RWPE1 (cell line): ENCODE results near the gene ADAMTS2.
A peak's percentile ranks its signal among the peaks of the same experiment; 100 is the strongest.

Experiments
- CTCF ChIA-PET: fragments of 350-600 bp; sonication (Branson Sonifier 250); formaldehyde crosslinking; extraction: SDS; loops from one replicate; lab custom pipeline; 2021; lab: Yijun Ruan, JAX
- POLR2A ChIA-PET: fragments of 400-600 bp; formaldehyde crosslinking; extraction: SDS; loops from one replicate; lab custom pipeline; 2020; ENCODE audit warnings: antibody characterized with exemption; ENCODE audit not compliant: low non-redundant PET; lab: Yijun Ruan, JAX
- DNase-seq: peaks from one replicate; pipeline ENCODE4 v3.0.0; 2012; ENCODE audit warnings: low spot score
- H3K27ac ChIP-seq: fragments of 450-650 bp; 2 replicates; pipeline ENCODE4 v1.5.1; 2017
- TF ChIP-seq, protein P1 (sequence below): fragments of 450-650 bp; conservative IDR thresholded peaks from 2 replicates; pipeline ENCODE4 v1.5.1; 2017; ENCODE audit warnings: low read depth, mild to moderate bottlenecking

ADAMTS2 gene

DNA sequence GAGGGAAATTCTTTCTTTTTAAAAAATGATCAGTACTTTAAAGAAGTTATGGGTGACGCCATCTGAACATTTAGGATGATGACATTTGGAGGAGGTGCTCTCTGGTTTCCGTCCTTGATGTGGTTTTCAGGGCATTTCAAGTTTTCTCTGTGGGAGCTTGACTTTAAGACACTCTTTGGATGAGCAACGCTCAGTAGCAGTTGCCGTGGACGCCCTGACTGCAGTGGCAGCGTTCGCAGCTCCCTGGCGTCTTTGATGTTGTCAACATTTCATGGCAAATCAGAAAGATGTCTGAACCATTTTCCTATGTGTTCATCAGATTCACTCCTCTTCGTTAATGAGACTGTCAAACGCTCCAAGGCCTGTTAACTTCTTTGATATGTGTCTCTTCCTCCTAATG lies 199.0 kb downstream of the ADAMTS2 start:
- CTCF ChIA-PET = interaction anchor here (0.6 kb wide), 1 partner anchor 832 kb away, joined by 3 read pairs; no protein-coding TSS in a partner anchor
- POLR2A ChIA-PET = no interaction called here
- TF ChIP-seq, protein P1, sequence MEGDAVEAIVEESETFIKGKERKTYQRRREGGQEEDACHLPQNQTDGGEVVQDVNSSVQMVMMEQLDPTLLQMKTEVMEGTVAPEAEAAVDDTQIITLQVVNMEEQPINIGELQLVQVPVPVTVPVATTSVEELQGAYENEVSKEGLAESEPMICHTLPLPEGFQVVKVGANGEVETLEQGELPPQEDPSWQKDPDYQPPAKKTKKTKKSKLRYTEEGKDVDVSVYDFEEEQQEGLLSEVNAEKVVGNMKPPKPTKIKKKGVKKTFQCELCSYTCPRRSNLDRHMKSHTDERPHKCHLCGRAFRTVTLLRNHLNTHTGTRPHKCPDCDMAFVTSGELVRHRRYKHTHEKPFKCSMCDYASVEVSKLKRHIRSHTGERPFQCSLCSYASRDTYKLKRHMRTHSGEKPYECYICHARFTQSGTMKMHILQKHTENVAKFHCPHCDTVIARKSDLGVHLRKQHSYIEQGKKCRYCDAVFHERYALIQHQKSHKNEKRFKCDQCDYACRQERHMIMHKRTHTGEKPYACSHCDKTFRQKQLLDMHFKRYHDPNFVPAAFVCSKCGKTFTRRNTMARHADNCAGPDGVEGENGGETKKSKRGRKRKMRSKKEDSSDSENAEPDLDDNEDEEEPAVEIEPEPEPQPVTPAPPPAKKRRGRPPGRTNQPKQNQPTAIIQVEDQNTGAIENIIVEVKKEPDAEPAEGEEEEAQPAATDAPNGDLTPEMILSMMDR = no peak
- DNase-seq = no peak
- H3K27ac ChIP-seq = no peak overlapping the region

DNA sequence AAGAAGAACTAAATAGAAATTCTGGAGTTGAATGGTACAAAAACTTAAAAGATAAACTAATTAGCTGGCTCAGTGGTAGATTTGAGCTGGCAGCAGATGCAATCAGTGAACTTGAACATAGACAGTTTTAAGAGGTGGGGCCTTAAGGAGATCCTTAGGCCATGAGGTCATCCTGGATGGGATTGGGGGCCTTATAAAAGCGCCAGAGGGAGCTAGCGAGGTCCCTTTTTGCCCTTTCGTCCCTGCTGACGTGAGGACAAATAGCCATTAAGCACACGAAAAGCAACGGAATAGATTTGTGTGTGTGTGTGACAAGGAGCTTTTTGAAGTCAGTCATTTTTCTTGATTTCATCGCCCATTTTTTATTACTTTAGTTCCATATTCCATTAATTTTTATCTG lies 201.8 kb downstream of the ADAMTS2 start:
- TF ChIP-seq, protein P1 = no peak
- ChIA-PET CTCF (interaction anchor here (0.6 to 0.7 kb wide), 2 partner anchors 406 to 1036 kb away, joined by 5 to 7 read pairs; no protein-coding TSS in a partner anchor), POLR2A (no interaction called here)
- H3K27ac ChIP-seq = no peak overlapping the region
- DNase-seq = no peak

DNA sequence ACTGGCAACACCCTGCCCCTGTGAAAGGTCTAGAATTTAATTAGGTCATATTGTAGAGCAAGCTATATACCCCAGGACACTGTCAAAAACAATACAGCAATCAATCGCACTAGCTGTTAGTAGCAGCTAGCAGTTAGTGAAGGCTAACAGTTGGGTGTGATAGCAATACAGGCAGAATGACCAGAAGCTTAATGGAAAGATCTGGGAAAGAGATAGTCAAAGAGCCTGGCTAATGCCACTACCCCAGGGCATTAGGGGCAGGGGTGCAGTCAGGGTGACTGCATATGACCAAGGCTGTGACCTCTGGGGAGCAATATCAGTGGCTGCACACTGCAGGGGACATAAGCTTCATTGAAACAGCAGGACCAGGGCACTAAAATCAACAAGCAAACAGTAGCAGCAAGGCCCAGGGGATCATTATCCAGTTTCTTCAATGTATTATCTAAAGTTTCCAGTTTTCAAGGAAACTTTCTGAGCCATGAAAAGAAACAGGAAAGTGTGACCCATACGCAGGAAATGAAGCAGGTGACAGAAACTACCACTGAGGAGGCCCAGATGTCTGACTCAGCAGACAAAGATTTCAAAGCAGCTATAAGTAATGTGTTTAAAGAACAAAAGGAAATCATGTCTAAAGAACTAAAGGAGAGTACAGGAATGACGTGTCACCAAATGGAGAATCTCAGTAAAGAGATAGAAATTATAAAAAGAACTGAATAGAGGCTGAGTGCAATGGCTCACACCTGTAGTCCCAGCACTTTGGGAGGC lies 202.6 kb downstream of the ADAMTS2 start:
- H3K27ac ChIP-seq = no peak overlapping the region
- ChIA-PET CTCF (interaction anchor here (0.5 kb wide), 1 partner anchor 25 kb away, joined by 3 read pairs; no protein-coding TSS in a partner anchor), POLR2A (no interaction called here)
- TF ChIP-seq, protein P1 = no peak
- peak; percentile 31 for DNase-seq

DNA sequence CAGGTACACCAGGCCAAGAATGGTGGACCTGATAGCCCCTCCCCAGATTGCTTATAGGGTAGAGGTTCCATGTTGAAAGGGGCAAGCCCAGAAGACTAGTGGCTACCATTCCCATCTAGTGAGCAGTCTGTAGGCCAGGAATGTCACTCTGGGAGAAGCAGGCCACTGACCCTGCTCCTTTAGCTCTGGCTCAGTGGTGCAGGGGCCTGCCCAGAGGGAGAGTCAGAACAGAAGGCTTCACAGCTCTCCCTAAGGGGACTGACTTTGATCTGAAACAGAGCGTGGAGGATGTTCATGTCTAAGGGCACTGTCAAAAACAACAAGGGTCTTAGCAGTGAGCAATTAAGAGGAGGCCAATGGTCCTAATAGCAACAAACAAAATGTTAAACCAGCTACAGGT lies 203.4 kb downstream of the ADAMTS2 start:
- no peak for DNase-seq
- CTCF ChIA-PET = interaction anchor here (0.5 to 0.8 kb wide), 4 partner anchors 26 to 353 kb away, joined by 3 to 4 read pairs (median 4); no protein-coding TSS in a partner anchor
- POLR2A ChIA-PET = no interaction called here
- TF ChIP-seq, protein P1 = no peak
- no peak overlapping the region for H3K27ac ChIP-seq

DNA sequence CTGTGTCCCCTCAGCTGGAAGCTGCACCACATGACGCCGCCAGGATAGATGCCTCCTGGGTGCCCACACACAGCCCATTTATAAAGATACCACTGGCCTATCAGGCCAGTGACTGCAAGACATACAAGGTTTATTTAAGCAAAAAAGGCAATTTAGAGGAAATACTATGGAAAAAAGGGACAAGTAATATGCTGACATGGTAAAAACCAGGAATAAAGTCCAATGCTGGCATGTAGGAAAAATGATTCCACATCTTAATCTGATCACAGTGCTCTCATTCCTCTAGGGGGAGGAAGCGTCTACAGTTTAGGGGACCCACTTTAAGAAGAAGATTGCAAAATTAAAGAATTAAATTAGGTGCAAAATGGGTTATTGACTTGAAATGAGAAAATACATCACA lies 205.0 kb downstream of the ADAMTS2 start:
- DNase-seq = no peak
- ChIA-PET CTCF (no interaction called here), POLR2A (no interaction called here)
- H3K27ac ChIP-seq = no peak overlapping the region
- TF ChIP-seq, protein P1 = no peak

DNA sequence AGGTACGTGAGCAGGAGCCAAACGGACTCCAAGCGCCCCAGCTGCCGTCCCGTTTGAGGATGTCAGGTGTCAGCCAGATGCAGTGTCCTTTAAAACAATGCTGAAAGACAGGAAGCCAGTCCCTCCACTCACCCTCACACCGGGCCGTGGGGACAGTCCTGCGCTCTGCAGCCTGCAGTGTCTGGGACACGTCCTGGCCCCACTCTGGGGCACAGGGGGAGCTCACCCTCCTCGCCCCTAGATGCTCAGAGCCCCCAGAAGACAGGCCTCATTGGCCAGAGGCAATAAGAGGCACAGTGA lies 205.4 kb downstream of the ADAMTS2 start:
- H3K27ac ChIP-seq = no peak overlapping the region
- ChIA-PET POLR2A (no interaction called here), CTCF (interaction anchor here (1.1 kb wide), 1 partner anchor 27 kb away, joined by 4 read pairs; no protein-coding TSS in a partner anchor)
- no peak for DNase-seq
- TF ChIP-seq, protein P1 = no peak
